HG03103 (cell line): ENCODE measurements around the gene LENG8.
"Not testable (repeated sequence)": the region's sequence is repeated elsewhere in the genome, so short reads cannot be mapped to it uniquely, and the experiment has no call there.

ENCODE experiments used
- ATAC-seq: cut with Tn5 transposase; IDR thresholded peaks from one replicate; pipeline ENCODE4 v1.9.1; 2021; ENCODE audit warnings: low read depth; ENCODE audit not compliant: unreplicated experiment

The LENG8 gene

DNA sequence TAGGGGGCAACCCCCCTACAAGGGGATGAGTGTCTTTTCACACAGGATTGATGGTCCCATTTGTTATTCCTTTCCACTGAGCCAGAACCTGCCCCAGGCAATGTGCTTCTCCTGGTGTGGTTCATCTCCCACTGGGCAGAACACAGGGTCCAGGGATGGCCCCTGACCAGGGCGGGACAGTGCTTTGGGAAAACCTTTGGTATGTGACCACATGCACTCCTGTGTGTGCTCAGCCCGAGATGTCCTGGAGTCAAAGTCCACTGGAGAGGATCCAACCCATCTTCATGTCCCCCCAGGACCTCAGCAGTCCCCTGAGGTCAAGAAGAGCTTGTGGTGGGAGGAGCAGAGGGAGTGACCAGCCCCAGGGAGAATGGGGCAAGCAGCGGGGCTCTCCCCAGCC, 59.5 kb downstream of the LENG8 start:
- not testable (repeated sequence) for ATAC-seq

- ATAC-seq: not testable (repeated sequence)
Observed at GRCh38 chr19:54509200-54509940, 60.4 kb downstream of the LENG8 start.
